Measurements from ENCODE around the gene NDUFAF7. TPM values are rescaled to one million over a fixed set of nuclear protein-coding genes. Genes with fewer than 3 reads are reported as not detected.

The NDUFAF7 gene
- total RNA-seq, 2 experiments from 2014 or later: 18.1 to 24.8 TPM

- Mint-ChIP-seq H3K27ac (no peak overlapping the region), H3K36me3 (peaks cover 39% of the 10 kb centered on the region), H3K27me3 (no peaks in the 10 kb centered on the region), H3K9me3 (ENCODE audit: low read depth) (no peaks in the 10 kb centered on the region), H3K4me3 (no peak overlapping the region), H3K4me1 (peaks cover 48% of the 10 kb centered on the region)
- CTCF ChIA-PET: no interaction called here
- ATAC-seq (no peak), DNase-seq (no peak)
Observed at GRCh38 chr2:37228788-37229187, 2.7 kb upstream of the NDUFAF7 start.

GRCh38 chr2:37230581-37230980, 877 bp upstream of the NDUFAF7 start:
- CTCF ChIA-PET: no interaction called here
- Mint-ChIP-seq H3K36me3 (peaks cover 38% of the 10 kb centered on the region), H3K4me1 (peaks cover 43% of the 10 kb centered on the region), H3K27ac (no peak overlapping the region), H3K4me3 (no peak overlapping the region), H3K9me3 (ENCODE audit: low read depth) (no peaks in the 10 kb centered on the region), H3K27me3 (no peaks in the 10 kb centered on the region)
- no peak for DNase-seq
- ATAC-seq: no peak

- peaks cover 30% of the 10 kb centered on the region for H3K4me1 Mint-ChIP-seq
- ATAC-seq: no peak
- CTCF ChIA-PET: interaction anchor here (0.6 to 1.8 kb wide), 9 partner anchors 11 to 645 kb away, joined by 3 to 4 read pairs (median 3); no protein-coding TSS in a partner anchor
- no peak overlapping the region for H3K27ac Mint-ChIP-seq
- no peaks in the 10 kb centered on the region for H3K27me3 Mint-ChIP-seq
- no peak for DNase-seq
- peaks cover 33% of the 10 kb centered on the region for H3K36me3 Mint-ChIP-seq
- H3K4me3 Mint-ChIP-seq: no peak overlapping the region
- no peaks in the 10 kb centered on the region for H3K9me3 Mint-ChIP-seq (ENCODE audit: low read depth)
Observed at GRCh38 chr2:37232131-37232933, 874 bp downstream of the NDUFAF7 start.

- H3K4me3 Mint-ChIP-seq: no peak overlapping the region
- no peak overlapping the region for H3K27ac Mint-ChIP-seq
- H3K9me3 Mint-ChIP-seq (ENCODE audit: low read depth): peaks cover 2% of the 10 kb centered on the region
- H3K4me1 Mint-ChIP-seq: peaks cover 11% of the 10 kb centered on the region
- CTCF ChIA-PET: interaction anchor here (1.0 kb wide), 1 partner anchor 11 kb away, joined by 3 read pairs; no protein-coding TSS in a partner anchor
- DNase-seq (no peak), ATAC-seq (no peak)
- H3K36me3 Mint-ChIP-seq: peaks cover 64% of the 10 kb centered on the region
- H3K27me3 Mint-ChIP-seq: no peaks in the 10 kb centered on the region
Observed at GRCh38 chr2:37243435-37243834, 12.0 kb downstream of the NDUFAF7 start.

GRCh38 chr2:37244017-37244416, 12.6 kb downstream of the NDUFAF7 start:
- peaks cover 2% of the 10 kb centered on the region for H3K9me3 Mint-ChIP-seq (ENCODE audit: low read depth)
- peak; percentile 33 for ATAC-seq

GRCh38 chr2:37244755-37245154, 13.3 kb downstream of the NDUFAF7 start:
- Mint-ChIP-seq H3K4me1 (peaks cover 11% of the 10 kb centered on the region), H3K27me3 (no peaks in the 10 kb centered on the region), H3K27ac (no peak overlapping the region), H3K9me3 (ENCODE audit: low read depth) (peaks cover 2% of the 10 kb centered on the region), H3K36me3 (peaks cover 68% of the 10 kb centered on the region), H3K4me3 (no peak overlapping the region)
- CTCF ChIA-PET: interaction anchor here (1.1 kb wide), 1 partner anchor 13 kb away, joined by 4 read pairs; no protein-coding TSS in a partner anchor
- ATAC-seq (no peak), DNase-seq (no peak)

More at GRCh38 chr2:37244017-37244416, 12.6 kb downstream of the NDUFAF7 start:
- H3K4me3 Mint-ChIP-seq: no peak overlapping the region
- CTCF ChIA-PET: interaction anchor here (1.0 to 1.1 kb wide), 2 partner anchors 11 to 14 kb away, joined by 3 to 4 read pairs; no protein-coding TSS in a partner anchor
- peaks cover 65% of the 10 kb centered on the region for H3K36me3 Mint-ChIP-seq
- no peak for DNase-seq
- no peaks in the 10 kb centered on the region for H3K27me3 Mint-ChIP-seq
- peaks cover 11% of the 10 kb centered on the region for H3K4me1 Mint-ChIP-seq
- H3K27ac Mint-ChIP-seq: no peak overlapping the region

- no peak overlapping the region for H3K4me3 Mint-ChIP-seq
- DNase-seq (no peak), ATAC-seq (no peak)
- peaks cover 63% of the 10 kb centered on the region for H3K36me3 Mint-ChIP-seq
- H3K4me1 Mint-ChIP-seq: peaks cover 9% of the 10 kb centered on the region
- CTCF ChIA-PET: no interaction called here
- H3K27me3 Mint-ChIP-seq: no peaks in the 10 kb centered on the region
- no peak overlapping the region for H3K27ac Mint-ChIP-seq
- peaks cover 2% of the 10 kb centered on the region for H3K9me3 Mint-ChIP-seq (ENCODE audit: low read depth)
Observed at GRCh38 chr2:37246205-37246604, 14.7 kb downstream of the NDUFAF7 start.

GRCh38 chr2:37250869-37251740, 19.6 kb downstream of the NDUFAF7 start:
- CTCF ChIA-PET: no interaction called here
- ATAC-seq (no peak), DNase-seq (no peak)
- Mint-ChIP-seq H3K27me3 (no peaks in the 10 kb centered on the region), H3K9me3 (ENCODE audit: low read depth) (no peaks in the 10 kb centered on the region), H3K36me3 (peaks cover 52% of the 10 kb centered on the region), H3K27ac (no peak overlapping the region), H3K4me1 (no peaks in the 10 kb centered on the region), H3K4me3 (no peak overlapping the region)

- CTCF ChIA-PET: no interaction called here
- no peak for DNase-seq
- H3K4me1 Mint-ChIP-seq: no peaks in the 10 kb centered on the region
- H3K27ac Mint-ChIP-seq: no peak overlapping the region
- H3K27me3 Mint-ChIP-seq: no peaks in the 10 kb centered on the region
- no peak overlapping the region for H3K4me3 Mint-ChIP-seq
- H3K36me3 Mint-ChIP-seq: peaks cover 19% of the 10 kb centered on the region
- ATAC-seq: no peak
- no peaks in the 10 kb centered on the region for H3K9me3 Mint-ChIP-seq (ENCODE audit: low read depth)
Observed at GRCh38 chr2:37262522-37262921, 31.1 kb downstream of the NDUFAF7 start.

- H3K27ac Mint-ChIP-seq: no peak overlapping the region
- CTCF ChIA-PET: no interaction called here
- H3K36me3 Mint-ChIP-seq: peaks cover 21% of the 10 kb centered on the region
- DNase-seq (no peak), ATAC-seq (no peak)
- H3K4me1 Mint-ChIP-seq: no peaks in the 10 kb centered on the region
- no peaks in the 10 kb centered on the region for H3K9me3 Mint-ChIP-seq (ENCODE audit: low read depth)
- no peaks in the 10 kb centered on the region for H3K27me3 Mint-ChIP-seq
- no peak overlapping the region for H3K4me3 Mint-ChIP-seq
Observed at GRCh38 chr2:37263839-37264238, 32.4 kb downstream of the NDUFAF7 start.

GRCh38 chr2:37267685-37268084, 36.2 kb downstream of the NDUFAF7 start:
- Mint-ChIP-seq H3K36me3 (peaks cover 22% of the 10 kb centered on the region), H3K27ac (no peak overlapping the region), H3K4me1 (no peaks in the 10 kb centered on the region), H3K27me3 (no peaks in the 10 kb centered on the region), H3K9me3 (ENCODE audit: low read depth) (no peaks in the 10 kb centered on the region), H3K4me3 (no peak overlapping the region)
- CTCF ChIA-PET: no interaction called here
- ATAC-seq (no peak), DNase-seq (no peak)

- no peak overlapping the region for H3K27ac Mint-ChIP-seq
- H3K36me3 Mint-ChIP-seq: peaks cover 22% of the 10 kb centered on the region
- ATAC-seq (no peak), DNase-seq (no peak)
- H3K4me3 Mint-ChIP-seq: no peak overlapping the region
- no peaks in the 10 kb centered on the region for H3K27me3 Mint-ChIP-seq
- CTCF ChIA-PET: no interaction called here
- H3K9me3 Mint-ChIP-seq (ENCODE audit: low read depth): no peaks in the 10 kb centered on the region
- no peaks in the 10 kb centered on the region for H3K4me1 Mint-ChIP-seq
Observed at GRCh38 chr2:37268111-37268510, 36.7 kb downstream of the NDUFAF7 start.

- Mint-ChIP-seq H3K27ac (no peak overlapping the region), H3K36me3 (peaks cover 21% of the 10 kb centered on the region), H3K4me3 (no peak overlapping the region), H3K27me3 (no peaks in the 10 kb centered on the region), H3K9me3 (ENCODE audit: low read depth) (no peaks in the 10 kb centered on the region), H3K4me1 (no peaks in the 10 kb centered on the region)
- CTCF ChIA-PET: no interaction called here
- ATAC-seq (no peak), DNase-seq (no peak)
Observed at GRCh38 chr2:37271376-37272067, 40.1 kb downstream of the NDUFAF7 start.

All from activated CD8-positive, alpha-beta memory T cell treated with anti-CD3 and anti-CD28 coated beads, Interleukin-2, amount 10 ng/mL, durations not matched to agents 7 days and 5 days (primary cell).